ENCODE results near the gene RNF157.
A peak's percentile ranks its signal among the peaks of the same experiment; 100 is the strongest.

The RNF157 gene

GRCh38 chr17:76240461-76241203, at the start of gene RNF157:
TSS of gene RNF157 (minus strand) at chr17:76240493. CDS start at chr17:76240240, 253 bp downstream.
- DNase-seq (ENCODE audit: low spot score) = no peak

- DNase-seq (ENCODE audit: low spot score) = no peak
These were observed 41.5 kb upstream of the RNF157 start for GRCh38 chr17:76281573-76282371.

GRCh38 chr17:76280650-76281049, 40.4 kb upstream of the RNF157 start:
- DNase-seq (ENCODE audit: low spot score) = no peak

GRCh38 chr17:76279742-76280287, 39.5 kb upstream of the RNF157 start:
- no peak for DNase-seq (ENCODE audit: low spot score)

- peak; percentile 82 for DNase-seq (ENCODE audit: low spot score)
These were observed 38.9 kb upstream of the RNF157 start for GRCh38 chr17:76278952-76279741.

- no peak for DNase-seq (ENCODE audit: low spot score)
These were observed 38.1 kb upstream of the RNF157 start for GRCh38 chr17:76278268-76278908.

- no peak for DNase-seq (ENCODE audit: low spot score)
These were observed 37.3 kb upstream of the RNF157 start for GRCh38 chr17:76277300-76278267.

GRCh38 chr17:76276461-76277299, 36.4 kb upstream of the RNF157 start:
- DNase-seq (ENCODE audit: low spot score) = no peak

GRCh38 chr17:76276069-76276431, 35.8 kb upstream of the RNF157 start:
- DNase-seq (ENCODE audit: low spot score) = no peak

- no peak for DNase-seq (ENCODE audit: low spot score)
These were observed 35.2 kb upstream of the RNF157 start for GRCh38 chr17:76275382-76276068.

GRCh38 chr17:76274112-76274956, 34.0 kb upstream of the RNF157 start:
- no peak for DNase-seq (ENCODE audit: low spot score)

- DNase-seq (ENCODE audit: low spot score) = no peak
These were observed 33.3 kb upstream of the RNF157 start for GRCh38 chr17:76273445-76274111.

- DNase-seq (ENCODE audit: low spot score) = no peak
These were observed 32.5 kb upstream of the RNF157 start for GRCh38 chr17:76272541-76273444.

- no peak for DNase-seq (ENCODE audit: low spot score)
These were observed 31.6 kb upstream of the RNF157 start for GRCh38 chr17:76271669-76272540.
